ENCODE data around the gene JADE1.

- no peak for TF ChIP-seq POLR2AphosphoS5 (IDR thresholded peaks at IDR 0.05; ENCODE audit: low read depth)
- TF ChIP-seq CTCF (IDR thresholded peaks at IDR 0.05; ENCODE audit: insufficient read depth, low read length): no peak
Measured at GRCh38 chr4:128846063-128846462, 36.6 kb downstream of the JADE1 start.

Data from HL-60 (cell line).